Stimulated activated CD8-positive, alpha-beta memory T cell treated with anti-CD3 and anti-CD28 coated beads, Interleukin-7, amount 100 ng/mL, for 4 hours (primary cell): ENCODE results near the gene KLHL17.
A peak's percentile ranks its signal among the peaks of the same experiment; 100 is the strongest.

Source experiments
- DNase-seq, 2 donors: peaks; one replicate each; pipeline ENCODE4 v3.0.0-alpha.2; 2020; ENCODE audit warnings: low read depth in 2 of 2

Gene KLHL17

GRCh38 chr1:950881-951280 lies 9.5 kb upstream of the KLHL17 start:
- no peak for DNase-seq

GRCh38 chr1:951364-951763 lies 9.0 kb upstream of the KLHL17 start:
- DNase-seq, result no peak

- DNase-seq, result no peak
Observed at GRCh38 chr1:952201-952600, 8.2 kb upstream of the KLHL17 start.

GRCh38 chr1:952603-953002 lies 7.8 kb upstream of the KLHL17 start:
- no peak for DNase-seq

- DNase-seq, result no peak
Observed at GRCh38 chr1:953524-954320, 6.7 kb upstream of the KLHL17 start.

GRCh38 chr1:954927-955326 lies 5.5 kb upstream of the KLHL17 start:
- no peak for DNase-seq

GRCh38 chr1:955474-955873 lies 4.9 kb upstream of the KLHL17 start:
- no peak for DNase-seq

GRCh38 chr1:956636-957035 lies 3.7 kb upstream of the KLHL17 start:
- DNase-seq, result no peak

- peak; percentile 88 to 94 for DNase-seq
Observed at GRCh38 chr1:958823-959730, 1.3 kb upstream of the KLHL17 start, which contains the start of gene NOC2L. Gene NOC2L (minus strand): TSS chr1:959256. CDS start chr1:959240, 16 bp downstream.

GRCh38 chr1:959731-960362 lies 537 bp upstream of the KLHL17 start:
- no peak for DNase-seq

- DNase-seq, result no peak
Observed at GRCh38 chr1:961132-961669, 817 bp downstream of the KLHL17 start.

GRCh38 chr1:962381-963300 lies 2.3 kb downstream of the KLHL17 start:
- DNase-seq, result no peak

- no peak for DNase-seq
Observed at GRCh38 chr1:963301-963651, 2.9 kb downstream of the KLHL17 start.

GRCh38 chr1:963746-964525 lies 3.6 kb downstream of the KLHL17 start:
- DNase-seq, result no peak

GRCh38 chr1:964691-965525 lies 4.5 kb downstream of the KLHL17 start:
- no peak for DNase-seq

GRCh38 chr1:965526-966134 lies 5.2 kb downstream of the KLHL17 start:
- DNase-seq, result no peak

- DNase-seq, result no peak
Observed at GRCh38 chr1:966135-966703, 5.8 kb downstream of the KLHL17 start, which contains the start of gene PLEKHN1. Gene PLEKHN1 (plus strand): TSS chr1:966482. CDS start chr1:966532, 50 bp downstream.

- DNase-seq, result peak; percentile 64 to 81
Observed at GRCh38 chr1:966704-967300, 6.4 kb downstream of the KLHL17 start.
